ENCODE results near the gene FSHR. TPM values are rescaled to one million over a fixed set of nuclear protein-coding genes. Genes with fewer than 3 reads are reported as not detected.

FSHR gene
- total and polyA plus RNA-seq, 2 of the 8 experiments (the other 6 are each of a cell fraction or from before 2014, with no cell fraction given), result not detected

DNA sequence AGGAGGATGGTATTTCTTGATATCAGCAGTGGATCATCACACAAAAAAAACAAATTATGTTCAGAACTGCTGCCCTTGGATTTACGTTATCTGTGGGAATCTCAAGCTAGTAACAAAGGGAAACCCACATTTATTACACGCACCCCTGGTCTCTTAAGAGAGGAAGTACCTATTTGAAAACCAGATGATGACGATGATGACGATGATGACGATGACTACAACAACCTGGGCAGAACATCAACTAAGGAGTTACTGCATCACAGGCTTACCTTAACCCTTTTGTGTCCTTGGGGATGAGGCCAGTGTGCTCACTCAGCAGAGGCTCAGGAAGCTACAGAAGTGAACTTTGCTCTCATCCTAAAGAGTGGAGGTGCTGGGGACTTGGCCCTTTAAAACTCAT, 169.4 kb downstream of the FSHR start:
- Histone ChIP-seq H3K4me1 (replicated peaks in 1 of 4; ENCODE audit: control insufficient read depth in 3 of 4, insufficient read depth in 4 of 4, low read length in 3 of 4) (no peaks in the 10 kb centered on the region), H3K23ac (ENCODE audit: insufficient read length) (no peak overlapping the region)
- no peak for FAIRE-seq
- TF ChIP-seq TBP (IDR thresholded peaks at IDR 0.05; ENCODE audit: low read depth, low read length) (no peak), CTBP2 (IDR thresholded peaks at IDR 0.05; ENCODE audit: borderline replicate concordance, insufficient read depth, insufficient read length, low read length) (no peak), EP300 (IDR thresholded peaks at IDR 0.05; ENCODE audit: borderline replicate concordance in 1 of 2, low read depth in 2 of 2, low read length in 2 of 2) (no peak)

More for the DNA sequence above, 169.4 kb downstream of the FSHR start:
- Histone ChIP-seq H3K4me2 (ENCODE audit: insufficient read depth in 1 of 2, low read depth in 2 of 2, low read length in 2 of 2) (no peak overlapping the region), H2BK15ac (ENCODE audit: low read length) (no peak overlapping the region), H3K27me3 (replicated peaks in 1 of 4; ENCODE audit: control insufficient read depth in 3 of 4, extremely low read depth in 1 of 4, insufficient read depth in 3 of 4, low read length in 3 of 4) (no peaks in the 10 kb centered on the region), H3K14ac (ENCODE audit: insufficient read length) (no peak overlapping the region), H2BK120ac (replicated peaks; ENCODE audit: low read depth, low read length) (no peak overlapping the region), H3K4me3 (ENCODE audit: extremely low read depth in 1 of 4, insufficient read depth in 2 of 4, low read depth in 3 of 4, low read length in 4 of 4) (no peak overlapping the region), H3K23me2 (ENCODE audit: low read depth, low read length) (peaks cover 1% of the 10 kb centered on the region; the same call in 1 of the 2 replicates), H3K9ac (replicated peaks in 1 of 4; ENCODE audit: extremely low read depth in 1 of 4, low read depth in 3 of 4, low read length in 3 of 4) (no peak overlapping the region), H2AK5ac (ENCODE audit: low read depth, low read length) (no peak overlapping the region), H3K4ac (replicated peaks; ENCODE audit: insufficient read length, low read depth, low read length) (no peak overlapping the region), H4K91ac (replicated peaks; ENCODE audit: insufficient read length, low read length) (no peak overlapping the region), H3K9me3 (ENCODE audit: insufficient read depth in 2 of 2, low read depth in 1 of 2, low read length in 1 of 2) (no peaks in the 10 kb centered on the region), H2AFZ (ENCODE audit: low read length) (no peak overlapping the region; the same call in 1 of the 2 replicates), H4K8ac (ENCODE audit: extremely low read depth, insufficient read depth, low read length) (no peak overlapping the region), H3K18ac (ENCODE audit: extremely low read depth, low read length) (no peak overlapping the region), H3K79me2 (ENCODE audit: control insufficient read depth in 1 of 2, insufficient read depth in 2 of 2, low read length in 2 of 2) (no peaks in the 10 kb centered on the region), H2BK20ac (ENCODE audit: low read length) (no peak overlapping the region), H2BK5ac (ENCODE audit: low read depth, low read length) (no peak overlapping the region), H2BK12ac (ENCODE audit: low read depth, low read length) (no peak overlapping the region), H3K79me1 (ENCODE audit: low read depth, low read length) (no peaks in the 10 kb centered on the region), H4K20me1 (replicated peaks in 1 of 2; ENCODE audit: control insufficient read depth in 1 of 2, insufficient read depth in 2 of 2, low read length in 2 of 2) (no peaks in the 10 kb centered on the region), H3K27ac (ENCODE audit: low read depth, low read length) (no peak overlapping the region), H3K36me3 (ENCODE audit: control insufficient read depth in 2 of 4, insufficient read depth in 4 of 4, low read length in 3 of 4) (no peaks in the 10 kb centered on the region), H3K56ac (replicated peaks; ENCODE audit: insufficient read length, low read depth, low read length) (no peak overlapping the region), H4K5ac (ENCODE audit: insufficient read length, low read depth, low read length) (no peak overlapping the region)
- WGBS, 2 experiments (ENCODE audit: extremely low coverage in 1 of 2, insufficient coverage in 1 of 2, insufficient read length in 1 of 2, insufficient replicate concordance in 2 of 2, low coverage in 1 of 2, low lambda C conversion rate in 2 of 2, missing lambda C conversion rate in 1 of 2), result 91% methylated on average over 5 of the region's 5 CpGs; no CpG with 5 or more reads in 1 of the 2 experiments
- CTCF ChIA-PET (ENCODE audit: partially characterized antibody), result interaction anchor here (0.6 to 1.4 kb wide), 2 partner anchors 28 to 58 kb away, joined by 3 read pairs; no protein-coding TSS in a partner anchor
- no peak for DNase-seq (ENCODE audit: low read depth in 1 of 2, low spot score in 2 of 2)
- POLR2A ChIA-PET (ENCODE audit: partially characterized antibody), result no interaction called here
